H9 (cell line): ENCODE results near the gene TMTC2. TPM values are rescaled to one million over a fixed set of nuclear protein-coding genes. Genes with fewer than 3 reads are reported as not detected.

Source experiments
- DNase-seq: peaks from one replicate; pipeline ENCODE4 v3.0.0-alpha.2; 2017
- H2AFZ ChIP-seq: one replicate; pipeline ENCODE4 v1.6.1; 2013; ENCODE audit warnings: mild to moderate bottlenecking, low read length, control low read depth, moderate library complexity
- H2AK5ac ChIP-seq: 2 replicates; pipeline ENCODE4 v1.6.1; 2013; ENCODE audit warnings: low read length, control low read depth, mixed read lengths; ENCODE audit not compliant: insufficient read length
- H2BK120ac ChIP-seq: one replicate; pipeline ENCODE4 v1.6.1; 2013; ENCODE audit warnings: low read depth, mild to moderate bottlenecking, low read length, control low read depth, inconsistent platforms; ENCODE audit not compliant: poor library complexity, severe bottlenecking
- H2BK12ac ChIP-seq: 2 replicates; pipeline ENCODE4 v1.6.1; 2013; ENCODE audit warnings: low read length, control low read depth, mixed read lengths, low read depth; ENCODE audit not compliant: insufficient read length
- H2BK15ac ChIP-seq: 2 replicates; pipeline ENCODE4 v1.6.1; 2013; ENCODE audit warnings: low read depth, low read length, control low read depth
- H2BK20ac ChIP-seq: one replicate; pipeline ENCODE4 v1.6.1; 2013; ENCODE audit warnings: low read depth, mild to moderate bottlenecking, low read length, control low read depth, inconsistent platforms; ENCODE audit not compliant: poor library complexity, severe bottlenecking
- H2BK5ac ChIP-seq: 2 replicates; pipeline ENCODE4 v1.6.1; 2013; ENCODE audit warnings: low read length, control low read depth, mixed read lengths; ENCODE audit not compliant: insufficient read length
- H3K14ac ChIP-seq: 2 replicates; pipeline ENCODE4 v1.6.1; 2013; ENCODE audit warnings: low read length, control low read depth; ENCODE audit not compliant: insufficient read depth
- H3K18ac ChIP-seq: 2 replicates; pipeline ENCODE4 v1.6.1; 2013; ENCODE audit warnings: low read depth, mild to moderate bottlenecking, mixed read lengths, low read length, control low read depth; ENCODE audit not compliant: insufficient read length
- H3K23ac ChIP-seq: 2 replicates; pipeline ENCODE4 v1.6.1; 2013; ENCODE audit warnings: low read length, control low read depth, mixed read lengths, low read depth; ENCODE audit not compliant: insufficient read length
- H3K23me2 ChIP-seq: 2 replicates; pipeline ENCODE4 v1.6.1; 2013; ENCODE audit warnings: low read depth, mild to moderate bottlenecking, mixed read lengths, low read length, control low read depth; ENCODE audit not compliant: insufficient read length, poor library complexity, severe bottlenecking
- H3K27ac ChIP-seq: 2 replicates; pipeline ENCODE4 v1.5.1; 2013; ENCODE audit warnings: low read length, control low read depth, mixed read lengths, low read depth; ENCODE audit not compliant: insufficient read length
- H3K27me3 ChIP-seq: 2 replicates; pipeline ENCODE4 v1.6.1; 2013; ENCODE audit warnings: low read length, control low read depth, inconsistent platforms; ENCODE audit not compliant: insufficient read depth
- H3K4ac ChIP-seq: 2 replicates; pipeline ENCODE4 v1.6.1; 2013; ENCODE audit warnings: low read depth, mild to moderate bottlenecking, control low read depth, inconsistent platforms, low read length, moderate library complexity
- H3K4me1 ChIP-seq: 2 replicates; pipeline ENCODE4 v1.6.1; 2013; ENCODE audit warnings: low read length, control low read depth, inconsistent platforms; ENCODE audit not compliant: insufficient read depth
- H3K4me2 ChIP-seq: 2 replicates; pipeline ENCODE4 v1.6.1; 2013; ENCODE audit warnings: low read length, control low read depth, mixed read lengths; ENCODE audit not compliant: insufficient read length, insufficient read depth
- H3K56ac ChIP-seq: 2 replicates; pipeline ENCODE4 v1.6.1; 2013; ENCODE audit warnings: low read depth, mild to moderate bottlenecking, mixed read lengths, low read length, control low read depth; ENCODE audit not compliant: insufficient read length
- H3K79me1 ChIP-seq: 2 replicates; pipeline ENCODE4 v1.6.1; 2013; ENCODE audit warnings: low read depth, mild to moderate bottlenecking, moderate library complexity, low read length, control low read depth, inconsistent platforms; ENCODE audit not compliant: insufficient read depth, poor library complexity, severe bottlenecking
- H3K79me2 ChIP-seq: 2 replicates; pipeline ENCODE4 v1.6.1; 2013; ENCODE audit warnings: low read length, control low read depth, inconsistent platforms; ENCODE audit not compliant: insufficient read depth
- H3K9ac ChIP-seq: 2 replicates; pipeline ENCODE4 v1.6.1; 2013; ENCODE audit warnings: low read length, control low read depth, mixed read lengths; ENCODE audit not compliant: insufficient read length; ENCODE audit errors: extremely low read depth
- H3K9me3 ChIP-seq: one replicate; pipeline ENCODE4 v1.6.1; 2013; ENCODE audit warnings: low read depth, low read length, inconsistent platforms; ENCODE audit not compliant: control insufficient read depth
- H3T11ph ChIP-seq: one replicate; pipeline ENCODE4 v1.6.1; 2013; ENCODE audit warnings: mild to moderate bottlenecking, low read length, control low read depth, inconsistent platforms
- H4K20me1 ChIP-seq: one replicate; pipeline ENCODE4 v1.6.1; 2013; ENCODE audit not compliant: control insufficient read depth, insufficient read length, insufficient read depth
- H4K5ac ChIP-seq: 2 replicates; pipeline ENCODE4 v1.6.1; 2013; ENCODE audit warnings: low read depth, mild to moderate bottlenecking, mixed read lengths, low read length, control low read depth; ENCODE audit not compliant: insufficient read length
- H4K8ac ChIP-seq: replicated peaks from 2 replicates; pipeline ENCODE4 v1.6.1; 2013; ENCODE audit warnings: low read length, control low read depth, mixed read lengths, low read depth; ENCODE audit not compliant: insufficient read length
- H4K91ac ChIP-seq: 2 replicates; pipeline ENCODE4 v1.6.1; 2013; ENCODE audit warnings: low read depth, mild to moderate bottlenecking, moderate library complexity, mixed read lengths, low read length, control low read depth; ENCODE audit not compliant: insufficient read length
- H3K27ac Mint-ChIP-seq, 3 experiments: 2 replicates in 2 of 3; 3 replicates in 1 of 3; pipeline ENCODE4 v1.8.0; 2020 to 2021; ENCODE audit warnings: mixed read lengths in 3 of 3, mild to moderate bottlenecking in 1 of 3, moderate library complexity in 1 of 3
- H3K27me3 Mint-ChIP-seq: 2 replicates; pipeline ENCODE4 v1.8.0; 2021; ENCODE audit warnings: low read depth, mild to moderate bottlenecking, moderate library complexity, mixed read lengths
- H3K36me3 Mint-ChIP-seq, 3 experiments: 2 replicates in 2 of 3; 3 replicates in 1 of 3; pipeline ENCODE4 v1.8.0; 2020 to 2021; ENCODE audit warnings: low read depth in 3 of 3, mixed read lengths in 3 of 3; ENCODE audit not compliant: insufficient read depth in 1 of 3
- H3K4me1 Mint-ChIP-seq, 2 experiments: 2 replicates each; pipeline ENCODE4 v1.8.0; 2020; ENCODE audit warnings: mixed read lengths in 2 of 2
- H3K4me3 Mint-ChIP-seq, 2 experiments: 2 replicates in 1 of 2; 3 replicates in 1 of 2; pipeline ENCODE4 v1.8.0; 2020 to 2021; ENCODE audit warnings: mild to moderate bottlenecking in 2 of 2, mixed read lengths in 2 of 2, moderate library complexity in 1 of 2
- H3K9me3 Mint-ChIP-seq, 2 experiments: 2 replicates in 1 of 2; 3 replicates in 1 of 2; pipeline ENCODE4 v1.8.0; 2020; ENCODE audit warnings: mild to moderate bottlenecking in 2 of 2, mixed read lengths in 2 of 2, moderate library complexity in 1 of 2
- CTCF ChIP-seq: fragments of 200-600 bp; sonication (generic); conservative IDR thresholded peaks from 3 replicates; pipeline ENCODE4 v1.8.0; 2021; ENCODE audit warnings: antibody characterized with exemption, mild to moderate bottlenecking
- WGBS: extraction: QIAGEN DNeasy Blood & Tissue Kit; methylation state at CpG from one replicate; pipeline ENCODE4 v1.1.7; 2013; ENCODE audit warnings: missing lambda C conversion rate, low lambda C conversion rate, mixed read lengths; ENCODE audit not compliant: insufficient read length; ENCODE audit errors: extremely low coverage; 5-methylcytosine and 5-hydroxymethylcytosine counted together
- total RNA-seq: library from RNA; stranded (reverse); gene quantifications from 2 replicates; pipeline ENCODE4 v1.2.1, GENCODE V29; 2021

Gene TMTC2
- total RNA-seq, 1 experiment from 2014 or later: 3.1 TPM

GRCh38 chr12:83089575-83089974 lies 402.9 kb downstream of the TMTC2 start:
- Histone ChIP-seq H3K4me1 (peaks cover 2% of the 10 kb centered on the region; the same call in 1 of the 2 replicates), H3K79me1 (no peaks in the 10 kb centered on the region), H3K23me2 (no peaks in the 10 kb centered on the region), H2AFZ (no peak overlapping the region), H3K79me2 (no peaks in the 10 kb centered on the region), H3K18ac (no peak overlapping the region), H3K23ac (no peak overlapping the region), H2BK120ac (no peak overlapping the region), H2BK15ac (no peak overlapping the region), H2BK12ac (no peak overlapping the region), H3K27me3 (no peaks in the 10 kb centered on the region), H3T11ph (no peak overlapping the region), H2AK5ac (no peak overlapping the region), H3K4me2 (no peak overlapping the region), H2BK5ac (no peak overlapping the region), H4K5ac (no peak overlapping the region), H4K91ac (no peak overlapping the region), H3K56ac (no peak overlapping the region), H3K9ac (no peak overlapping the region), H3K14ac (no peak overlapping the region), H3K9me3 (no peaks in the 10 kb centered on the region), H3K4ac (no peak overlapping the region), H2BK20ac (no peak overlapping the region), H4K20me1 (no peaks in the 10 kb centered on the region), H4K8ac (no peak overlapping the region), H3K27ac (no peak overlapping the region)
- Mint-ChIP-seq H3K9me3 (no peaks in the 10 kb centered on the region; a peak in 1 of 5 replicates), H3K4me3 (no peak overlapping the region), H3K36me3 (peaks cover 0 to 9% (median 6%) of the 10 kb centered on the region in 3 experiments; a peak in 5 of 7 replicates), H3K27me3 (no peaks in the 10 kb centered on the region), H3K4me1 (peaks cover 17 to 24% of the 10 kb centered on the region in 2 experiments), H3K27ac (no peak overlapping the region)
- DNase-seq: no peak
- 100% methylated on average over 1 of the region's 2 CpGs for WGBS
- no peak for TF ChIP-seq CTCF
